MCF 10A (cell line): Measurements from ENCODE around the gene EOMES. TPM values are rescaled to one million over a fixed set of nuclear protein-coding genes. Genes with fewer than 3 reads are reported as not detected.

Source experiments
- BruUV-seq: library from RNA; stranded (reverse); fragments of 400-500 nt; replicated peaks from 2 replicates; lab custom pipeline; 2021; lab: Mats Ljungman, UMichigan
- CTCF ChIA-PET: fragments of 300-600 bp; sonication (Branson Sonifier 250); formaldehyde crosslinking; extraction: SDS; loops from one replicate; lab custom pipeline; 2021; ENCODE audit warnings: antibody characterized with exemption, inconsistent platforms; lab: Yijun Ruan, JAX
- POLR2A ChIA-PET: fragments of 300-600, 350-650 bp; sonication (Branson Sonifier 250); formaldehyde crosslinking; extraction: SDS; loops from one replicate; lab custom pipeline; 2020; ENCODE audit warnings: antibody characterized with exemption, inconsistent platforms; lab: Yijun Ruan, JAX
- DNase-seq: peaks from one replicate; pipeline ENCODE4 v3.0.0-alpha.2; 2018; ENCODE audit not compliant: unreplicated experiment
- H3K27ac Mint-ChIP-seq: one replicate; pipeline ENCODE4 v1.8.0; 2022; ENCODE audit warnings: mild to moderate bottlenecking, low read depth, mixed read lengths; ENCODE audit not compliant: unreplicated experiment
- H3K27me3 Mint-ChIP-seq: one replicate; pipeline ENCODE4 v1.8.0; 2022; ENCODE audit warnings: mixed read lengths; ENCODE audit not compliant: insufficient read depth, unreplicated experiment
- H3K36me3 Mint-ChIP-seq: one replicate; pipeline ENCODE4 v1.8.0; 2022; ENCODE audit warnings: mild to moderate bottlenecking, moderate library complexity, mixed read lengths; ENCODE audit not compliant: insufficient read depth, unreplicated experiment
- H3K4me1 Mint-ChIP-seq: one replicate; pipeline ENCODE4 v1.8.0; 2022; ENCODE audit warnings: mixed read lengths; ENCODE audit not compliant: insufficient read depth, unreplicated experiment
- H3K4me3 Mint-ChIP-seq: one replicate; pipeline ENCODE4 v1.8.0; 2022; ENCODE audit warnings: mild to moderate bottlenecking, moderate library complexity, mixed read lengths; ENCODE audit not compliant: unreplicated experiment
- H3K9me3 Mint-ChIP-seq: one replicate; pipeline ENCODE4 v1.8.0; 2022; ENCODE audit warnings: mixed read lengths; ENCODE audit not compliant: unreplicated experiment
- intact Hi-C: fragments of 100-400 bp; cut with micrococcal nuclease; formaldehyde crosslinking; loops from 2 replicates; pipeline ENCODE4 v1.14.1; 2022
- total RNA-seq: library from RNA; stranded (reverse); gene quantifications from 2 replicates; pipeline ENCODE4 v1.2.3, GENCODE V29; 2022
- TF ChIP-seq, protein P1 (sequence below): fragments of 200-600 bp; IDR thresholded peaks from one replicate; pipeline ENCODE4 v1.8.0; 2022; ENCODE audit warnings: antibody characterized with exemption, mild to moderate bottlenecking; ENCODE audit not compliant: unreplicated experiment

The EOMES gene
- total RNA-seq, 1 experiment from 2014 or later, result 1.3 TPM

DNA sequence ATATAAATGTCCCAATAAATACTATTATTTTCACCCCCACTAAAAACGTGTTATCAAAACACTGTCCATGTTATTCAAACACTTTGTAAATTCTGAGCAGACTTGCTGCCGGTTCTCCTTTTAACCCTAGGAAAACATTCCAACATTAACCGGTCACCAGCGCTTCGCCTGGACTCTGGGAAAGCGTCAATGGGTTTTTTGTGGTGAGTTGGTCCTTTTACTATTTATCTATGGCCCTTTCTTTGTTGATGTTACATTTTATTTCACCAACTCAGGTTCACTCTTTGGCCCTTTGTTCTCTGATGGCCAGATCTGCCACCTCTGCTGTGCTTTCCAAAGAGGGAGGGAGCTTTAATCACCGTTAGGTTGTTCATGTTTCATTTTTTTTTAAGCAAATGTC, 4.1 kb upstream of the EOMES start:
- intact Hi-C loops, result no loop called here
- Mint-ChIP-seq H3K27me3 (no peaks in the 10 kb centered on the region), H3K4me3 (no peak overlapping the region), H3K36me3 (no peaks in the 10 kb centered on the region), H3K4me1 (no peaks in the 10 kb centered on the region), H3K27ac (no peak overlapping the region), H3K9me3 (no peaks in the 10 kb centered on the region)
- BruUV-seq, result no TSS peak
- TF ChIP-seq, protein P1, sequence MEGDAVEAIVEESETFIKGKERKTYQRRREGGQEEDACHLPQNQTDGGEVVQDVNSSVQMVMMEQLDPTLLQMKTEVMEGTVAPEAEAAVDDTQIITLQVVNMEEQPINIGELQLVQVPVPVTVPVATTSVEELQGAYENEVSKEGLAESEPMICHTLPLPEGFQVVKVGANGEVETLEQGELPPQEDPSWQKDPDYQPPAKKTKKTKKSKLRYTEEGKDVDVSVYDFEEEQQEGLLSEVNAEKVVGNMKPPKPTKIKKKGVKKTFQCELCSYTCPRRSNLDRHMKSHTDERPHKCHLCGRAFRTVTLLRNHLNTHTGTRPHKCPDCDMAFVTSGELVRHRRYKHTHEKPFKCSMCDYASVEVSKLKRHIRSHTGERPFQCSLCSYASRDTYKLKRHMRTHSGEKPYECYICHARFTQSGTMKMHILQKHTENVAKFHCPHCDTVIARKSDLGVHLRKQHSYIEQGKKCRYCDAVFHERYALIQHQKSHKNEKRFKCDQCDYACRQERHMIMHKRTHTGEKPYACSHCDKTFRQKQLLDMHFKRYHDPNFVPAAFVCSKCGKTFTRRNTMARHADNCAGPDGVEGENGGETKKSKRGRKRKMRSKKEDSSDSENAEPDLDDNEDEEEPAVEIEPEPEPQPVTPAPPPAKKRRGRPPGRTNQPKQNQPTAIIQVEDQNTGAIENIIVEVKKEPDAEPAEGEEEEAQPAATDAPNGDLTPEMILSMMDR, result no peak
- ChIA-PET CTCF (no interaction called here), POLR2A (no interaction called here)
- no peak for DNase-seq

DNA sequence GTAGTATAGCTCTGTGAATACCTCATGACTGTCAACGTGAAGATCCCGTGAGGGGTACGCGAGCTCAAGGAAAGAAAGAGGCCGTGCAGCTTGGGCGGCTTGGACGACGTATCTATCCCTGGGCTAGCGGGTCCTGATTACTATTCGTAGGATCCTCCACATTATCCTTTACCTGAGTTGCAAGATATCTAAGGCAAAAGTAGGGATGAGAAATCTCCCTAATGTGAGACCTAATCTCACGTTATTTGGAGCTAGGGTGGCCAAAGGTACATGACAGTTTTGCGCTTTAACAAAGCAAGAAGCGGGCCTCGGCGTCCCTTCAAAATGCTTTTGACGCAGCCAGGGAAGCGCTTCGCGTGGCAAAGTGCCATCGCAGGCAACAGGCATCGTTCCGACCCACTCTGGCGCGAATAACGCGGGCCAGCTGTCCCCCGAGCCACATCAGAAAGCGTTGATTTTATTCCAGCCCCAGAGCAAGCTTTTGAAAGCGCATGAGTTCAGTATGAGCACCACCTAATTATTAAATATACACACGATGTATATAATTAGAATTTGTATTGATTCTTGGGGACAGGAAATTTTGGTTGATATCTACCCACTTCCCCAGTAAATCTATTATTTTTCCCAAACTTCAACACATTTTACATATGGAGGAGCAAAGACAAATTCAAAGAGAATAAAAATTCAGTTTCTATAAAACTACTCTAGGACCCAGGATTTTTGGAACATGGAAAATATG, 2.5 kb upstream of the EOMES start:
- Mint-ChIP-seq H3K4me1 (no peaks in the 10 kb centered on the region), H3K36me3 (no peaks in the 10 kb centered on the region), H3K9me3 (no peaks in the 10 kb centered on the region), H3K4me3 (no peak overlapping the region), H3K27ac (no peak overlapping the region), H3K27me3 (no peaks in the 10 kb centered on the region)
- CTCF ChIA-PET, result interaction anchor here (0.5 to 2.9 kb wide), 8 partner anchors 8 to 999 kb away, joined by 3 to 13 read pairs (median 3); no protein-coding TSS in a partner anchor
- no TSS peak for BruUV-seq
- intact Hi-C loops, result no loop called here
- TF ChIP-seq, protein P1, result no peak
- no peak for DNase-seq
- POLR2A ChIA-PET, result interaction anchor here (0.6 to 0.7 kb wide), 3 partner anchors 101 to 663 kb away, joined by 3 read pairs; no protein-coding TSS in a partner anchor

DNA sequence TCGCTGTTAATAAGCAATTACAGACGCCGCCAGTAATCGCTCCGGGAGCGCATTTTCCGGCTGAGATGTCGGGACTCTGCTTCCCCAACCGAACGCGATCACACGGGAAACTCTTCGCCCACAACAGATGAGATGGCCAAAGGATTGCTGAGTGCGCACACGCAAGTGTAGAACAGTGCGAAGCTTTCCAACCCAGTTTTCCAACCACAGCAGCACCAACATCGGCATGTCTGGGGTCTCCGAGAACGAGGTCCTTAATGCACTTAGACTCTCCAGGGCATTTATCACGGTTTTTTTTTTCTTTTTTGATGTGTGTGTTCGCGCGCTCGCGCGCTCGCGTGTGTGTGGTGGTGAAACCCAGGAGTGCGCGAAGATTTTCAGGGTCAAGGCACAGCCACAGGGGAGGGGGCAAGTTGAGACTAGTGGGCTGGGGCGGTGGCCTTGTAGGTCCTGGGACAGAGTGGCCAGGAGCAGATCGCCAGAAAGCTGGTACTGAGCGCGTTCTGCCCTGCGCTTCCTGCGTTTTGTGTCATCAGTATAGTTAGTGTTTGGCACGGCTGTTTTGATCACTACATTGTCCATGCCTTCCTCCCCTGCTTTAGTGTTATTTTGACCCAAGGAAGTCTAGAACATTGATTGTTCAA, 1.8 kb upstream of the EOMES start:
- DNase-seq, result no peak
- TF ChIP-seq, protein P1, result no peak
- Mint-ChIP-seq H3K9me3 (no peaks in the 10 kb centered on the region), H3K4me1 (no peaks in the 10 kb centered on the region), H3K4me3 (no peak overlapping the region), H3K36me3 (no peaks in the 10 kb centered on the region), H3K27ac (no peak overlapping the region), H3K27me3 (no peaks in the 10 kb centered on the region)
- ChIA-PET POLR2A (interaction anchor here (0.6 kb wide), 1 partner anchor 663 kb away, joined by 3 read pairs; no protein-coding TSS in a partner anchor), CTCF (interaction anchor here (0.5 to 4.0 kb wide), 16 partner anchors 7 to 999 kb away, joined by 3 to 33 read pairs (median 3); no protein-coding TSS in a partner anchor)
- BruUV-seq, result no TSS peak
- intact Hi-C loops, result loop anchor here (2.0 kb wide), 1 partner anchor 365 kb away; no protein-coding TSS in a partner anchor

DNA sequence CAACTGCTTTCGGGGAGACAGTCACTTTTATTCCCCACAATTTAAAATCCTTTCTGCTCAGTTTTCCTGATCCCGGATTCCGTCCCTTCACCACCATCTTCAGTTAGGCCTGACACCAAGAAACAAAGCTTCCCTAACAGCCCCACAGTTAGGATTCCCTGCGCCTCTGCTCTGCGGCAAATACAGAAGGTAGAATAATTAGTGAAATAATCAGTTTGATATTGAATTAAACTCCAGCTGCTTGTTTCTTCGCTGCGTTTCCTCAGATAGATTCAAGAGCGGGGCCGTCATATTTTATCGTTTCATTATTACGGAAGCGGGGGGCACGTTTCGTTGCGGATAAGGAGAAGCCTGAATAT, 1.3 kb upstream of the EOMES start:
- no peak overlapping the region for H3K27ac Mint-ChIP-seq
- POLR2A ChIA-PET, result no interaction called here
- CTCF ChIA-PET, result interaction anchor here (0.6 to 4.0 kb wide), 14 partner anchors 7 to 564 kb away, joined by 3 to 33 read pairs (median 4); no protein-coding TSS in a partner anchor
- no peak for DNase-seq
- H3K27me3 Mint-ChIP-seq, result no peaks in the 10 kb centered on the region
- no peaks in the 10 kb centered on the region for H3K4me1 Mint-ChIP-seq
- intact Hi-C loops, result loop anchor here (2.0 kb wide), 1 partner anchor 365 kb away; no protein-coding TSS in a partner anchor
- BruUV-seq, result no TSS peak
- H3K9me3 Mint-ChIP-seq, result no peaks in the 10 kb centered on the region
- no peaks in the 10 kb centered on the region for H3K36me3 Mint-ChIP-seq
- no peak overlapping the region for H3K4me3 Mint-ChIP-seq
- TF ChIP-seq, protein P1, result no peak
